ENCODE measurements around the gene SUPT4H1. TPM values are rescaled to one million over a fixed set of nuclear protein-coding genes. Genes with fewer than 3 reads are reported as not detected.

Gene SUPT4H1
- total and polyA plus RNA-seq, 9 of the 15 experiments (the other 6 are each of a cell fraction or from before 2014, with no cell fraction given), result 62.1 to 320 (median 117) TPM

GRCh38 chr17:58313815-58314705, 37.9 kb downstream of the SUPT4H1 start (continued):
- no peak for TF ChIP-seq ZNF639 (CRISPR knock-in tag; conservative IDR thresholded peaks at IDR 0.05 in 1 of 2, IDR thresholded peaks at IDR 0.05 in 1 of 2)

DNA sequence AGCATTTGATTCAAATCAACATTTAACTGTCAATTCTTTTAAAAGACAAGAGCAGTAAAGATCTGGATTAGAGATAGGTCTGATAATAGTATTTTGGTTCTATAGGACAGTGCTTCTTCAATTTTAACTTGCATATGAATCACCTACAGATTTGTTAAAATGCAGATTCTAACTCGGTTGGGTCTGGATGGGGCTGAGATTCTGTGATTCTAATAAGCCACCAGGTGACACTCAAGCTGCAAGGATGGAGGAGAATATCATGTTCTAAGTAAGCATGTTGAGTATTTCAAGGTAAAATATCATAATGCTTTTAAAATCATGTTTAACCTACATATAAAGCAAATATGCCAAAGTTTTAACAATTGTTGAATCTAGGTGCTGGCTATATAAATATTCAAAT, 39.2 kb downstream of the SUPT4H1 start:
- H2AFZ ChIP-seq (ENCODE audit: low read depth, low read length), result no peak overlapping the region
- no peak overlapping the region for H3K4me3 ChIP-seq
- FAIRE-seq, result peak; percentile 51
- H3K27ac ChIP-seq (ENCODE audit: extremely low read depth, low read depth, low read length), result no peak overlapping the region
- intact Hi-C loops (cut with micrococcal nuclease) (no loop called here), in situ Hi-C loops (cut with MboI) (loop anchor here (5.0 kb wide), 1 partner anchor 134 kb away; no protein-coding TSS in a partner anchor)
- DNase-seq (ENCODE audit: extremely low read depth in 1 of 4, low spot score in 3 of 4), result no peak
- no peaks in the 10 kb centered on the region for H4K20me1 ChIP-seq (replicated peaks; ENCODE audit: control insufficient read depth, insufficient read depth, low read length)
- H3K79me2 ChIP-seq (ENCODE audit: control insufficient read depth, insufficient read depth, low read length), result no peaks in the 10 kb centered on the region
- POLR2A ChIA-PET, result interaction anchor here (1.4 to 2.9 kb wide), 2 partner anchors 13 to 18 kb away, joined by 6 to 8 read pairs; no protein-coding TSS in a partner anchor
- 21% methylated on average over 1 of the region's 1 CpG for WGBS (ENCODE audit: insufficient coverage, low coverage, missing lambda C conversion rate)
- CTCF ChIA-PET (ENCODE audit: low intra/inter-chr PET ratio), result interaction anchor here (0.5 to 0.8 kb wide), 2 partner anchors 135 to 138 kb away, joined by 3 to 5 read pairs; no protein-coding TSS in a partner anchor
- H3K9ac ChIP-seq (ENCODE audit: insufficient read depth in 1 of 2, low read depth in 2 of 2, low read length in 2 of 2), result no peak overlapping the region
- BruUV-seq (replicated peaks), result no TSS peak
- H3K4me2 ChIP-seq (ENCODE audit: insufficient read depth, low read length), result no peak overlapping the region
- ATAC-seq, result no peak
- H3K4me1 ChIP-seq (replicated peaks in 1 of 2; ENCODE audit: control insufficient read depth in 2 of 2, insufficient read depth in 2 of 2, low read length in 2 of 2), result peaks cover 0 to 24% of the 10 kb centered on the region in 2 experiments; a peak in 1 of 5 replicates
- no peaks in the 10 kb centered on the region for H3K9me3 ChIP-seq (replicated peaks; ENCODE audit: control insufficient read depth, insufficient read depth, low read depth, low read length)
- no peaks in the 10 kb centered on the region for H3K36me3 ChIP-seq (ENCODE audit: control insufficient read depth, insufficient read depth, low read length)
- H3K27me3 ChIP-seq (ENCODE audit: control insufficient read depth in 2 of 2, insufficient read depth in 2 of 2, low read length in 2 of 2), result no peaks in the 10 kb centered on the region
- H3K9me1 ChIP-seq (ENCODE audit: control insufficient read depth, insufficient read depth, low read length), result no peaks in the 10 kb centered on the region
- TF ChIP-seq, protein P1, sequence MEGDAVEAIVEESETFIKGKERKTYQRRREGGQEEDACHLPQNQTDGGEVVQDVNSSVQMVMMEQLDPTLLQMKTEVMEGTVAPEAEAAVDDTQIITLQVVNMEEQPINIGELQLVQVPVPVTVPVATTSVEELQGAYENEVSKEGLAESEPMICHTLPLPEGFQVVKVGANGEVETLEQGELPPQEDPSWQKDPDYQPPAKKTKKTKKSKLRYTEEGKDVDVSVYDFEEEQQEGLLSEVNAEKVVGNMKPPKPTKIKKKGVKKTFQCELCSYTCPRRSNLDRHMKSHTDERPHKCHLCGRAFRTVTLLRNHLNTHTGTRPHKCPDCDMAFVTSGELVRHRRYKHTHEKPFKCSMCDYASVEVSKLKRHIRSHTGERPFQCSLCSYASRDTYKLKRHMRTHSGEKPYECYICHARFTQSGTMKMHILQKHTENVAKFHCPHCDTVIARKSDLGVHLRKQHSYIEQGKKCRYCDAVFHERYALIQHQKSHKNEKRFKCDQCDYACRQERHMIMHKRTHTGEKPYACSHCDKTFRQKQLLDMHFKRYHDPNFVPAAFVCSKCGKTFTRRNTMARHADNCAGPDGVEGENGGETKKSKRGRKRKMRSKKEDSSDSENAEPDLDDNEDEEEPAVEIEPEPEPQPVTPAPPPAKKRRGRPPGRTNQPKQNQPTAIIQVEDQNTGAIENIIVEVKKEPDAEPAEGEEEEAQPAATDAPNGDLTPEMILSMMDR (IDR thresholded peaks at IDR 0.05 in 2 of 3, conservative IDR thresholded peaks at IDR 0.05 in 1 of 3; ENCODE audit: insufficient read depth in 2 of 3, low read depth in 1 of 3, low read length in 3 of 3), result peak; percentile 33 to 36 (median 34); a peak in 4 of 6 replicates
- TF ChIP-seq NFE2 (IDR thresholded peaks at IDR 0.05; ENCODE audit: low read depth) (no peak), RAD21 (CRISPR knock-in tag; conservative IDR thresholded peaks at IDR 0.05 in 1 of 2, IDR thresholded peaks at IDR 0.05 in 1 of 2) (peak; percentile 40 to 65; a peak in 3 of 4 replicates), MTF1 (CRISPR knock-in tag; IDR thresholded peaks at IDR 0.05; ENCODE audit: borderline replicate concordance) (no peak), SMC3 (conservative IDR thresholded peaks at IDR 0.05; ENCODE audit: insufficient read depth, low read depth, low read length) (0 out of 2 replicates have a peak, but pooled peaks have one; percentile 27), KLF13 (tag; IDR thresholded peaks at IDR 0.05; ENCODE audit: borderline replicate concordance, low read depth) (no peak)
